ENCODE measurements around the gene NOC2L. TPM values are rescaled to one million over a fixed set of nuclear protein-coding genes. Genes with fewer than 3 reads are reported as not detected.
"Not testable (repeated sequence)": the region's sequence is repeated elsewhere in the genome, so short reads cannot be mapped to it uniquely, and the experiment has no call there.

NOC2L gene
- total RNA-seq, 1 donor from 2014 or later, result 54.1 TPM

DNA sequence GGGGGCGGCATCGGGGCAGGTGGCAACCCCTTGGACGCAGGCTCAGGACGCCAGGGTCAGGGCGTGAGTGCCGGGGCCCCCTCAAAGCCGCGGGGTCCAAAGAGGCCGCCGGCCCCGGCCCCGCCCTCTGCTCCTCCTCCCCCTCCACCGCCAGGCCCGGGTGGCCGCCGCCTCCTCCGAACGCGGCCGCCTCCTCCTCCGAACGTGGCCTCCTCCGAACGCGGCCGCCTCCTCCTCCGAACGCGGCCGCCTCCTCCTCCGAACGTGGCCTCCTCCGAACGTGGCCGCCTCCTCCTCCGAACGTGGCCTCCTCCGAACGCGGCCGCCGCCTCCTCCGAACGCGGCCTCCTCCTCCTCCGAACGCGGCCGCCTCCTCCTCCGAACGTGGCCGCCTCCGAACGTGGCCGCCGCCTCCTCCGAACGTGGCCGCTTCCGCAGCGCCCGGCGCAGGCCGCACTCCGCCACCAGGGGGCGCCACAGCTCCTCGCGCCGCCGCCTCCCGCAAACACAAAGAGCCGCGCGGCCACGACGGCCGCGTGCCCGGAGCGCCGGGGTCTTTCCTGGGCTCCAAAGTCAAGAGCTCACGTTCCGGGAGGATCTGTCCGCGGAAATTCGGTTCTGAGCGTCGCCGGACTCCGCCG lies 54.6 kb downstream of the NOC2L start:
- peak; percentile 83 for DNase-seq (ENCODE audit: low spot score)

GRCh38 chr1:903721-904271 lies 55.3 kb downstream of the NOC2L start:
- peak; percentile 9 for DNase-seq (ENCODE audit: low spot score)

- DNase-seq (ENCODE audit: low spot score), result no peak
These were observed 55.8 kb downstream of the NOC2L start for GRCh38 chr1:903305-903704.

DNA sequence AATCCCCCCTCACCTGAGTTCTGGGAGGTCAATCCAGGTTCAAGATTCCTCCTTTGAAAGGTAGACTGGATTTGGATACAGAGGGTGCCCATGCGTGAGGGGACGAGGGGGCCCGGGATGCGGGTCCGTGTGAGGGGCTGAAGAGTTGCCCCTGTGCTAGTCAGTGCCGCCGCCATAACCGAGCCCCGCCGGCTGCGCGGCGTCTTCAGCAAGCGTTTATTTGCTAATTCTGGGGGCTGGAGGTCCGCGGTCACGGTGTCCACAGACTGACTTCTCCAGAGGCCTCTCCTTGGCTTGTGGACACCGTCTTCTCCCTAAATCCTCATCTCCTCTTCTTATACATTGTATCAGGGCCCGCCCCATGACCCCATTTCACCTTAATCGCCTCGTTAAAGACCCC lies 56.3 kb downstream of the NOC2L start:
- no peak for DNase-seq (ENCODE audit: low spot score)

DNA sequence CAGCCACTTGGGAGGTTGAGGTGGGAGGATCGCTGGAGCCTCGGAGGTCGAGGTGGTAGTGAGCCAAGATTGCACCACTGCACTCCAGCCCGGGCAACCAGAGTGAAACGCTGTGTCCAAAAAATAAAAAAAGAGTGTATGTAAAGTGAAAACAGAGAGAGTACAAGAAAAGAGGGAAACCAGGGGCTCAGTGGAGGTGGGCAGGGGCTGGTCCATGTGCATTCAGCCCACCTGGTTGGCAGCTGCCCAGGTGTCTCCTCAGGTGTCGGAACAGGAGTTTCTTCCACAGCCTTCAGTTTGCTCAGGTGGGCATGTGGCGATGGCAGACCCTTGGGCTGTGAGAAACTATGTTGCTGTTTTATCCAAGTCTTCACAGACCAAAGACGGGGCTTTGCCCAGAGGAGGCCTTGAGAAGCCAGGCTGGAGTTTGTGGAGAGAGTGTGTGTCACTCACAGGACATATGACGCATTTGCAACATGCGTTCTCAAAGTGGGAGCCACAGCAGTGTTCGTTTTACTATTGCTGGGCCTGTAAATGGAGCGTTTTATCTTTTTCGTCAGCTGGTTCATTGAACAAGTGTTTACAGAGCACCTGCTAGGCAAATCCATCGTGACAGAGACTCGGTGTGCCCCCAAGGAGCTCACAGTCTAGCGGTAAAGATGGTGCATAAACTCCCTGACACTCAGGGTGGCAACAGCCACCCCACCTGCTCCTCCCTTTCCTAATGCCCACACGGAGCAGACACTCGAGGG lies 57.8 kb downstream of the NOC2L start:
- DNase-seq (ENCODE audit: low spot score), result no peak

- no peak for DNase-seq (ENCODE audit: low spot score)
These were observed 59.3 kb downstream of the NOC2L start for GRCh38 chr1:899636-900317.

DNA sequence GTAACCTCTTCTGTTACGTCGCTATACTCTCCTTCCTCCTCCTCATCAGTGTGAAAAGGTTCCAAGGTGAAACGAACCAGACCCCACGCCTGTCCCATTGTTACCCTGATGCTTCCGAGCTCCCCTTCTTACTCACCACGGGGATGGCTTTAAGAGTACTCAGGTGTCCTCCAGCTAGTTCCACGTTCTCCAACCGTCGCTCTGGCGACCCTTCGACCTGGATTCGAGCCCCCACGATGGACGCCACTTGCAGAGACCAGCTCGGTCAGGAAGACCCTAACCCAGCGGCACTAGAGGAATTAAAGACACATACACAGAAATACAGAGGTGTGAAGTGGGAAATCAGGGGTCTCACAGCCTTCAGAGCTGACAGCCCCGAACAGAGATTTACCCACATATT lies 61.1 kb downstream of the NOC2L start:
- not testable (repeated sequence) for DNase-seq (ENCODE audit: low spot score)

DNA sequence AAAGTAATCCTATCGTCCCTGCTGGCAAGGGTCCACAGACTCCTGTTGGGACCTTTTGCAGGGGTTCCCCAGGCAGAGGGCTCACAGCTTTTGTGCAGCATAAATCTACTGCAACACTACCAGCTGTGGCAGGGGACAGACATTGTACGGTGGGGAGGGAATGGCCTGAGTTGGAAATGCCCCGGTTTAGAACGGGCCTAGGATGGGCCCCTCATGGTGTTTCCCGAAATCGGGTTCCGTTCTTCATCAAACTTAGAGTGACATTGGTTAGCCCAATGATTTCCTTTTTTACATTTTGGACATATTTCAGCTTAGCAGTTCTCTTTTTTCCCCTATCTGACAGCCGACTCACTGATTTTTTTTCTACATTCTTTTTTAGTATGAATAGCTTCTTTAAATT lies 61.8 kb downstream of the NOC2L start:
- DNase-seq (ENCODE audit: low spot score), result no peak

Other genes starting within 250 kb of the NOC2L start
- 15.0 TPM for gene SAMD11, start 35.3 kb downstream of the NOC2L start, total RNA-seq
- gene KLHL17, start 1.3 kb upstream of the NOC2L start, total RNA-seq, result 22.5 TPM
- gene PLEKHN1, start 7.2 kb upstream of the NOC2L start, total RNA-seq, result 1.8 TPM
- 0.35 TPM for gene PERM1, start 22.8 kb upstream of the NOC2L start, total RNA-seq
- 25.6 TPM for gene HES4, start 40.8 kb upstream of the NOC2L start, total RNA-seq
- gene ISG15, start 54.2 kb upstream of the NOC2L start, total RNA-seq, result 41.5 TPM
- 311 TPM for gene AGRN, start 60.9 kb upstream of the NOC2L start, total RNA-seq
- gene RNF223, start 115.0 kb upstream of the NOC2L start, total RNA-seq, result 1.0 TPM
- 18.6 TPM for gene C1orf159, start 156.8 kb upstream of the NOC2L start, total RNA-seq
- 0.78 TPM for gene TTLL10, start 214.6 kb upstream of the NOC2L start, total RNA-seq
- gene TNFRSF18, start 247.3 kb upstream of the NOC2L start, total RNA-seq, result 1.1 TPM

Data from mucosa of gallbladder (tissue), 1 donor.